Right cardiac atrium (tissue), 5 donors: Measurements from ENCODE around the gene RAD9A. TPM values are rescaled to one million over a fixed set of nuclear protein-coding genes. Genes with fewer than 3 reads are reported as not detected.
A peak's percentile ranks its signal among the peaks of the same experiment; 100 is the strongest.

Source experiments
- ATAC-seq, 2 donors: fragments of 200-7000 bp; cut with Tn5 transposase; one replicate each; pipeline versions ENCODE4 v1.8.0 to v1.9.1; 2020; ENCODE audit warnings: moderate library complexity in 2 of 2, mild to moderate bottlenecking in 1 of 2
- DNase-seq, 3 donors: peaks; one replicate each; pipeline ENCODE4 v3.0.0-alpha.2; 2020
- H3K27ac ChIP-seq: one replicate; pipeline ENCODE4 v1.5.1; 2013; ENCODE audit warnings: mild to moderate bottlenecking, low read length, control low read depth, moderate library complexity
- H3K27me3 ChIP-seq: one replicate; pipeline ENCODE4 v1.6.1; 2013; ENCODE audit not compliant: control insufficient read depth, insufficient read depth
- H3K4me1 ChIP-seq: one replicate; pipeline ENCODE4 v1.6.1; 2013; ENCODE audit warnings: low read length; ENCODE audit not compliant: control insufficient read depth, insufficient read depth
- H3K4me3 ChIP-seq: one replicate; pipeline ENCODE4 v1.5.1; 2013; ENCODE audit warnings: low read length, control low read depth
- H3K9me3 ChIP-seq: one replicate; pipeline ENCODE4 v1.6.1; 2013; ENCODE audit warnings: low read length; ENCODE audit not compliant: control insufficient read depth
- WGBS: extraction: QIAGEN DNeasy Blood & Tissue Kit; methylation state at CpG from one replicate; pipeline ENCODE4 v1.1.7; 2013; 5-methylcytosine and 5-hydroxymethylcytosine counted together
- intact Hi-C, 4 donors: fragments of 100-400 bp; cut with DNase I; formaldehyde crosslinking; loops; one replicate each; pipeline versions ENCODE4 v1.11.0 to v1.14.0; 2022 to 2023
- long read RNA-seq, 4 donors: library from polyadenylated mRNA; unstranded; transcript quantifications; one replicate each; pipeline ENCODE4 v2.0.0, GENCODE V29; 2020 to 2021
- polyA plus RNA-seq: library from polyadenylated mRNA; stranded (reverse); fragments of 200-250 nt; gene quantifications from one replicate; pipeline ENCODE4 v1.2.3, GENCODE V29; 2013
- total RNA-seq, 4 donors: library from RNA; stranded (reverse); fragmentation: NEBNext Ultra II Directional; extraction: Animal tissue kit (Norgen Biotek cat#: 25700); gene quantifications; one replicate each; pipeline ENCODE4 v1.2.1, GENCODE V29; 2021
- donor health status: healthy with polysubstance abuse.
- donor health status: DM: no; HTN: yes; CAD: no.
- donor health status: DM: no; HTN: no; CAD: no.
- donor health status: DM: no; HTN: yes; CAD: no; lungs with severe emphysema.
- donor health status: DM: yes; HTN: yes; CAD: no.

RAD9A gene
- total RNA-seq (10 to 100 TPM in 1 of 4 donors, 1 to 10 TPM in 3; 7.9 to 11.7 (median 9.4) TPM), polyA plus RNA-seq (7.3 TPM)
- long read RNA-seq, donor 1, transcript RAD9A-201 (11 exons, 2,119 nt), result major isoform, 6 of 14 reads
- long read RNA-seq, donor 1, partial matches to known transcripts, result 1 of 14 reads
- long read RNA-seq, donor 1, other reads (novel, unspliced or antisense), result 6 of 14 reads
- long read RNA-seq, donor 2, partial matches to known transcripts, result 0 of 10 reads
- long read RNA-seq, donor 2, other reads (novel, unspliced or antisense), result 7 of 10 reads
- long read RNA-seq, donor 3, partial matches to known transcripts, result 3 of 4 reads
- long read RNA-seq, donor 3, other reads (novel, unspliced or antisense), result 1 of 4 reads
- long read RNA-seq, donor 4, partial matches to known transcripts, result 1 of 4 reads
- long read RNA-seq, donor 4, other reads (novel, unspliced or antisense), result 3 of 4 reads

- Histone ChIP-seq H3K27me3 (no peaks in the 10 kb centered on the region), H3K27ac (peak within 1 kb of the TSS; percentile 44), H3K9me3 (no peaks in the 10 kb centered on the region), H3K4me3 (peak within 1 kb of the TSS; percentile 73), H3K4me1 (peaks cover 2% of the 10 kb centered on the region)
- DNase-seq (peak; percentile 96 to 99 (median 98)), ATAC-seq (peak; percentile 88 to 90)
- intact Hi-C loops, result loop anchor here in 3 of 4 donors (5.0 to 10.0 kb wide), 3 partner anchors 39 to 116 kb away; partner anchors contain the start of genes CDK2AP2 (in 2 of the 3), PITPNM1 (in 2 of the 3) and POLD4 (in 1 of the 3)
- WGBS, result under 1% methylated on average over 75 of the region's 75 CpGs
Observed at GRCh38 chr11:67391304-67392182, at the start of gene RAD9A. TSS of gene RAD9A (plus strand) at chr11:67391986. CDS start at chr11:67392045, 59 bp downstream.

- no peak for ATAC-seq
- intact Hi-C loops, result no loop called here
Observed at GRCh38 chr11:67344264-67344663, 47.5 kb upstream of the RAD9A start.

GRCh38 chr11:67345247-67345919, 46.4 kb upstream of the RAD9A start:
- no peak overlapping the region for H3K4me3 ChIP-seq
- H3K4me1 ChIP-seq, result peaks cover 4% of the 10 kb centered on the region
- intact Hi-C loops, result loop anchor here in 1 of 4 donors (5.0 kb wide), 1 partner anchor 37 kb away; no protein-coding TSS in a partner anchor
- ATAC-seq (no peak), DNase-seq (no peak)
- H3K27me3 ChIP-seq, result no peaks in the 10 kb centered on the region
- 80% methylated on average over 8 of the region's 8 CpGs for WGBS
- no peak overlapping the region for H3K27ac ChIP-seq
- no peaks in the 10 kb centered on the region for H3K9me3 ChIP-seq

More at GRCh38 chr11:67344264-67344663, 47.5 kb upstream of the RAD9A start:
- Histone ChIP-seq H3K4me1 (peaks cover 2% of the 10 kb centered on the region), H3K9me3 (no peaks in the 10 kb centered on the region), H3K4me3 (no peak overlapping the region), H3K27ac (no peak overlapping the region), H3K27me3 (no peaks in the 10 kb centered on the region)
- no peak for DNase-seq
- WGBS, result 85% methylated on average over 4 of the region's 4 CpGs

- ATAC-seq (peak; percentile 4 to 6), DNase-seq (no peak)
- Histone ChIP-seq H3K27me3 (no peaks in the 10 kb centered on the region), H3K27ac (no peak overlapping the region), H3K9me3 (no peaks in the 10 kb centered on the region), H3K4me1 (peaks cover 4% of the 10 kb centered on the region), H3K4me3 (no peak overlapping the region)
- intact Hi-C loops, result loop anchor here in 1 of 4 donors (5.0 kb wide), 1 partner anchor 36 kb away; no protein-coding TSS in a partner anchor
- 70% methylated on average over 7 of the region's 7 CpGs for WGBS
Observed at GRCh38 chr11:67345920-67346819, 45.6 kb upstream of the RAD9A start.

- no peaks in the 10 kb centered on the region for H3K27me3 ChIP-seq
- DNase-seq (no peak), ATAC-seq (no peak)
- WGBS, result 82% methylated on average over 11 of the region's 11 CpGs
- H3K4me3 ChIP-seq, result no peak overlapping the region
- intact Hi-C loops, result loop anchor here in 1 of 4 donors (5.0 kb wide), 1 partner anchor 34 kb away; no protein-coding TSS in a partner anchor
- no peaks in the 10 kb centered on the region for H3K9me3 ChIP-seq
- H3K27ac ChIP-seq, result no peak overlapping the region
- peaks cover 10% of the 10 kb centered on the region for H3K4me1 ChIP-seq
Observed at GRCh38 chr11:67347964-67348749, 43.6 kb upstream of the RAD9A start.

GRCh38 chr11:67349036-67349435, 42.8 kb upstream of the RAD9A start:
- Histone ChIP-seq H3K4me3 (no peak overlapping the region), H3K27ac (peak overlapping the region; percentile 71), H3K27me3 (no peaks in the 10 kb centered on the region), H3K4me1 (peaks cover 10% of the 10 kb centered on the region), H3K9me3 (no peaks in the 10 kb centered on the region)
- no peak for ATAC-seq
- intact Hi-C loops, result loop anchor here in 1 of 4 donors (5.0 kb wide), 1 partner anchor 33 kb away; no protein-coding TSS in a partner anchor
- 61% methylated on average over 5 of the region's 5 CpGs for WGBS
- no peak for DNase-seq

GRCh38 chr11:67349457-67349856, 42.3 kb upstream of the RAD9A start:
- no peak overlapping the region for H3K4me3 ChIP-seq
- intact Hi-C loops, result loop anchor here in 1 of 4 donors (5.0 kb wide), 1 partner anchor 33 kb away; no protein-coding TSS in a partner anchor
- DNase-seq (peak in 2 of 3 donors; percentile 73 to 77), ATAC-seq (no peak)
- H3K27ac ChIP-seq, result peak overlapping the region; percentile 73
- WGBS, result 48% methylated on average over 2 of the region's 2 CpGs
- H3K27me3 ChIP-seq, result no peaks in the 10 kb centered on the region
- H3K9me3 ChIP-seq, result no peaks in the 10 kb centered on the region
- H3K4me1 ChIP-seq, result peaks cover 10% of the 10 kb centered on the region

GRCh38 chr11:67349928-67350465, 41.8 kb upstream of the RAD9A start:
- Histone ChIP-seq H3K4me3 (no peak overlapping the region), H3K4me1 (peaks cover 14% of the 10 kb centered on the region), H3K27ac (peak overlapping the region; percentile 73), H3K9me3 (no peaks in the 10 kb centered on the region), H3K27me3 (no peaks in the 10 kb centered on the region)
- ATAC-seq, result no peak
- intact Hi-C loops, result loop anchor here in 3 of 4 donors (2.0 to 5.0 kb wide), 3 partner anchors 32 to 42 kb away; partner anchors contain the start of gene RAD9A (in 1 of the 3)
- 84% methylated on average over 4 of the region's 4 CpGs for WGBS
- DNase-seq, result no peak
